ENCODE data around the gene CHSY1. TPM values are rescaled to one million over a fixed set of nuclear protein-coding genes. Genes with fewer than 3 reads are reported as not detected.
"Not testable (repeated sequence)": the region's sequence is repeated elsewhere in the genome, so short reads cannot be mapped to it uniquely, and the experiment has no call there.

Gene CHSY1, protein sequence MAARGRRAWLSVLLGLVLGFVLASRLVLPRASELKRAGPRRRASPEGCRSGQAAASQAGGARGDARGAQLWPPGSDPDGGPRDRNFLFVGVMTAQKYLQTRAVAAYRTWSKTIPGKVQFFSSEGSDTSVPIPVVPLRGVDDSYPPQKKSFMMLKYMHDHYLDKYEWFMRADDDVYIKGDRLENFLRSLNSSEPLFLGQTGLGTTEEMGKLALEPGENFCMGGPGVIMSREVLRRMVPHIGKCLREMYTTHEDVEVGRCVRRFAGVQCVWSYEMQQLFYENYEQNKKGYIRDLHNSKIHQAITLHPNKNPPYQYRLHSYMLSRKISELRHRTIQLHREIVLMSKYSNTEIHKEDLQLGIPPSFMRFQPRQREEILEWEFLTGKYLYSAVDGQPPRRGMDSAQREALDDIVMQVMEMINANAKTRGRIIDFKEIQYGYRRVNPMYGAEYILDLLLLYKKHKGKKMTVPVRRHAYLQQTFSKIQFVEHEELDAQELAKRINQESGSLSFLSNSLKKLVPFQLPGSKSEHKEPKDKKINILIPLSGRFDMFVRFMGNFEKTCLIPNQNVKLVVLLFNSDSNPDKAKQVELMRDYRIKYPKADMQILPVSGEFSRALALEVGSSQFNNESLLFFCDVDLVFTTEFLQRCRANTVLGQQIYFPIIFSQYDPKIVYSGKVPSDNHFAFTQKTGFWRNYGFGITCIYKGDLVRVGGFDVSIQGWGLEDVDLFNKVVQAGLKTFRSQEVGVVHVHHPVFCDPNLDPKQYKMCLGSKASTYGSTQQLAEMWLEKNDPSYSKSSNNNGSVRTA
- total RNA-seq: 10 to 100 TPM; 32.5 to 39.6 TPM

DNA sequence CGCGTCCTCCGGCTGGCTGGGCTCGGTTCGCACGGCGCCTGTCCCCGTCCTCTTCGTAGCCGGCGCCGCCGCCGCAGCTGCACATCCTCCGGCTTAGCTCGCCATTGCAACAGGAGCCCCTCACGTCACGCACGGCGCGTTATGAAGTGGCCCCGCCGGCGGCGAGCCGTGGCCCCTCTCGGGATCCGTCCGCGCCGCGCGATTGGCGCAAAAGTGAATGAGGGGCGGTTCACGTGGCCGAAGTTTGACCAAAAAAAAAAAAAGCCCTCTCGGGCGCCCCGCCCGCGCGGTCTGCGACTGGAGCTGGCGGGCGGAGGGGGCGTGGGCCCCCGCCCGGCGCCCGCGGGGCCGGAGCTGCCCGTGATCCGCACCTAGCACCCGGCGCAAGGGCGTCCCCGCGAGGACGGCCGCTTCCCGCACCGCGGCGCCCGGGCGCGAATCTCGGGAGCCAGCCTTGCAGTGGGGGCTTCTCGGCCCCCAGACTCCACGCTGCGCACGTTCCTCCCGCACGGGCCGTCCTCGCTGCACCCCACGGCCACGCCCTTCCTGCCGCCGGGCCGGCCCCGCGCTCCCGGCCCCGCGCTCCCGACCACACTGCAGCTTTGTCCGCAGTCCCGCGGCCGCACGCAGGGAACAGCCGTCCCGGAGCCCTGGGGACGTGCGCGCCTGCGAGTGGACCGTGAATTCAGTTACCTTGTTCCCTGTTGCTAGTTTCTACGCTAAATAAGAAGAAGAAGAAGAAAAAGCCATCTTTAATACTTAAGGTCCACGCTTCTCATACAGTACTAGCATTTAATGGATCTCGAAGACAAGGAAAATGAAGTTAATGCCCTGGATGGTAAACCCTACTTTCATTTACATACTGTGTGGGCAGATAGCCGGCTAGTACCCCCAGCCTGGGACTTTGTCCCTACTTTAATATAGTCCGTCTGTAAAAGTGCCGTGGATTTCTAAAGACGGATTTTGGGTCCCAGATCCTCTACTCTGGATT, at the start of gene CHSY1:
Gene CHSY1, minus strand, starts transcription at position 219 of the 991 bp plus-strand sequence. CDS start 592 bp downstream, outside the sequence.
- CTCF ChIA-PET: interaction anchor here (0.6 to 2.2 kb wide), 14 partner anchors 9 to 244 kb away, joined by 3 to 10 read pairs (median 4); no protein-coding TSS in a partner anchor
- peak within 1 kb of the TSS; percentile 97 for H3K27ac Mint-ChIP-seq
- peaks cover 71% of the 10 kb centered on the region for H3K4me1 Mint-ChIP-seq
- POLR2A ChIA-PET: interaction anchor here (1.0 kb wide), 1 partner anchor 140 kb away, joined by 3 read pairs; no protein-coding TSS in a partner anchor
- no peaks in the 10 kb centered on the region for H3K9me3 Mint-ChIP-seq
- H3K27me3 Mint-ChIP-seq: no peaks in the 10 kb centered on the region
- DNase-seq: peak; percentile 85
- peak within 1 kb of the TSS; percentile 89 for H3K4me3 Mint-ChIP-seq
- peaks cover 16% of the 10 kb centered on the region for H3K36me3 Mint-ChIP-seq (ENCODE audit: low read depth)

DNA sequence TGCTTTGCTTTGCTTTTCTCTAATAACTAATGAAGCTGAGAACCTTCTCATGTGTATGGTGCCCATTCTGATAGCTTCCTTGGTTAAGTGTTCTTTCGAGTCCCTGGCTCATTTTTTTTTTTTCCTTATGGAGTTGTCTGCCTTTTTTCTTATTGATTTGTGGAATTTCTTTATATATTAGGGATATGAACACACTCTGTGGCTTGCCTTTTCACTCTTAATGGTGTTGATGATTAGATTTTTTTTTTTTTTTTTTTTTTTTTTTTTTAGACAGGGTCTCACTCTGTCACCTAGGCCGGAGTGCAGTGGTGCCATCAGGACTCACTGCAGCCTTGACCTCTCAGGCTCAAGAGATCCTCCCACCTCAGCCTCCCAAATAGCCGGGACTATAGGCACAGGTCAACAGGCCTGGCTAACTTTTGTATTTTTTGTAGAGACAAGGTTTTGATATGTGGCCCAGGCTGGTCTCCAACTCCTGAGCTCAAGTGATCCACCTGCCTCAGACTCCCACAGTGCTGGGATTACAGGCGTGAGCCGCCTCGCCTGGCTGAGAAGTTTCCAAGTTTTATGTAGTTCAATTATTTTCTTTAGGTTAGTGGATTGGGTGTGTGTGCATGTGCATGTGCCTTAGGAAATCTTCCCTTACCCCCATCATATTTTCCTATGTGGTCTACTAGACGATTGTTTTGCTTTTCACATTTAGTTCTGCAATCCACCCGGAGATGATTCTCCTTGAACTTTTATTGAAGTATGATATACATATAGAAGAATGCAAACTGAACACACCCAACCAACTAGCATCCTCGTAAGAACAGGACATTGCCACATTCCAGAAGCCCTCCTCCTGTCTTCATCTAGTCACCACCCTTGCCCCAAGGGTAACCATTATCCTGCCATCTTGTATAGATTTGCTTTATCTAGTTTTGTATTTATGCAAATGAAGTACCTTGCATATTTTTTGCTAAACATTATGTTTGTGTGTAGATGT, 44.9 kb upstream of the CHSY1 start:
- no peak for DNase-seq
- ChIA-PET CTCF (interaction anchor here (0.7 to 4.9 kb wide), 5 partner anchors 8 to 176 kb away, joined by 3 to 23 read pairs (median 4); no protein-coding TSS in a partner anchor), POLR2A (interaction anchor here (0.6 kb wide), 1 partner anchor 48 kb away, joined by 5 read pairs; no protein-coding TSS in a partner anchor)
- H3K4me1 Mint-ChIP-seq: peaks cover 34% of the 10 kb centered on the region
- H3K27ac Mint-ChIP-seq: no peak overlapping the region
- no peaks in the 10 kb centered on the region for H3K9me3 Mint-ChIP-seq
- H3K27me3 Mint-ChIP-seq: no peaks in the 10 kb centered on the region
- H3K4me3 Mint-ChIP-seq: peak overlapping the region; percentile 99
- H3K36me3 Mint-ChIP-seq (ENCODE audit: low read depth): peaks cover 24% of the 10 kb centered on the region

DNA sequence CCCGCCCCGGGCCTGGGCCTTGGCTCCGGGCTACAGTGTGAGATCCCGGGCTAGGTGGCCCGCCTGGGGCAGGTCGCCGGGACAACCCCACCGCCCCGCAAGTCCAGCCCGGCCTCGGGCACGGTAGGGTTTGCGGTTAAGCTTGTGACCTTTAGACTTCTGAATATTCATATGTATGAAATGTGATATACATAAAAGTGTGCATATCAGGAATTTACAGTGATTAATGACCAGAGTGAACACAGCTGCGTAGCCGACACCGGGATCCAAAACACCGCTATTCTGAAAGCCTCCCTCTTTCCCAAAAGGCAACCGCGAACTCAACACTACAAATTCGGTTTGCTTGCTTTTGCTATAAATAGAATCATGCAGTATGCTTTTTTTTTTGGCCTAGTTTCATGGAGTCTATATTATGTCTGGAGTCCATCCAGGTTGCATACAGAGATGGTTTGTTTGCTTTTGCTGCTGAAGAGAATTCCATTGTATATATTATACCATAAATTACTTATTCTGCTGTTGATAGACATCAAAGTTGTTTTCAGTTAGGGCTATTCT, 43.8 kb upstream of the CHSY1 start:
- peaks cover 37% of the 10 kb centered on the region for H3K4me1 Mint-ChIP-seq
- H3K4me3 Mint-ChIP-seq: peak overlapping the region; percentile 99
- peak overlapping the region; percentile 95 for H3K27ac Mint-ChIP-seq
- DNase-seq: no peak
- peaks cover 27% of the 10 kb centered on the region for H3K36me3 Mint-ChIP-seq (ENCODE audit: low read depth)
- no peaks in the 10 kb centered on the region for H3K27me3 Mint-ChIP-seq
- ChIA-PET POLR2A (interaction anchor here (0.6 to 0.9 kb wide), 2 partner anchors 25 to 47 kb away, joined by 4 to 5 read pairs; no protein-coding TSS in a partner anchor), CTCF (interaction anchor here (1.0 to 4.9 kb wide), 8 partner anchors 9 to 345 kb away, joined by 3 to 23 read pairs (median 3); no protein-coding TSS in a partner anchor)
- H3K9me3 Mint-ChIP-seq: no peaks in the 10 kb centered on the region

DNA sequence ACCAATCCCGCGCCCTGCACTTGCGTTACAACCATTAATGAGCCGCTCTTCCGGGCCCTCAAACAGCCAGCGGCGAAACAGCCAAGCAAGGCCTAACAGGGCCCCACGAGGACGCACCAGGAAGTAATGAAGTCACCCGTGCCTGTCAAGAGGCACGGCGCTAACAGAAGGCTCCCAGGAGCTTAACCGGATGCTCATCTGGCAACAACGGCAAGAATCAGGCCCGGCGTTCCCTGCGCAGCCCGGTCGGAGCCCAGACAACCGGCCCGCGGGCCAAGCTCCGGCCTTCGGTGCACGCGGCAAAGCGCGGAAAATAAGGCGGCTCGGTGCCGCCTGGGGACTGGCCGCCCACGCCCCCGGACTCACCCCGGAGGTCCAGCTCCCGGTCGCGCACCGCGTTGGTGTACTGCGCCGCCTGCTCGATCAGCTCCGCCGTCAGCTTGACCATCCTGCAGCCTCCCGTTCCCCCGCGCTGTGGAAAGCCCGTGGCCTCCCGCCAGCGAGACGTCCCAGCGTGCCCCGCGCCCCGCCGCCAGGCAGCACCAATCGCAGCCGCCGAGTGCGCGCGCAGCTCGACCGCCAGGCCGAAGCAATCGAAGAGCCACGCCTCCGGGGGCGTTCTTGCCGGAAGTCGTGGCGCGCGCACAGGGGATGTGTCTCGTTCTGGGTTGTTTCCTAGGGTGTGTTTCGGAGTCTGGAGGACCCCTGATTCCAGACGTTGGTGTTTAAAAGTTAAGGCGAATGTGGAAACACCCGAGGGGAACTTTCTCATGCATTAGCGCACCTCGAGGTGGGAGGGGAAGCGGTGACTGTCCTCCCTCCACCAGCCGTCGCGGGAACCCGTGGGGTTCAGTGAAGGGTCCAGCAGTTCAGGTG, 43.1 kb upstream of the CHSY1 start, which contains the start of gene SNRPA1:
Gene SNRPA1, minus strand, starts transcription at position 518 of the 876 bp plus-strand sequence. Its CDS starts 70 bp downstream, at position 448.
- H3K36me3 Mint-ChIP-seq (ENCODE audit: low read depth): peaks cover 33% of the 10 kb centered on the region
- ChIA-PET POLR2A (interaction anchor here (0.9 kb wide), 1 partner anchor 26 kb away, joined by 4 read pairs; no protein-coding TSS in a partner anchor), CTCF (interaction anchor here (0.6 to 4.9 kb wide), 12 partner anchors 9 to 360 kb away, joined by 3 to 23 read pairs (median 3); no protein-coding TSS in a partner anchor)

DNA sequence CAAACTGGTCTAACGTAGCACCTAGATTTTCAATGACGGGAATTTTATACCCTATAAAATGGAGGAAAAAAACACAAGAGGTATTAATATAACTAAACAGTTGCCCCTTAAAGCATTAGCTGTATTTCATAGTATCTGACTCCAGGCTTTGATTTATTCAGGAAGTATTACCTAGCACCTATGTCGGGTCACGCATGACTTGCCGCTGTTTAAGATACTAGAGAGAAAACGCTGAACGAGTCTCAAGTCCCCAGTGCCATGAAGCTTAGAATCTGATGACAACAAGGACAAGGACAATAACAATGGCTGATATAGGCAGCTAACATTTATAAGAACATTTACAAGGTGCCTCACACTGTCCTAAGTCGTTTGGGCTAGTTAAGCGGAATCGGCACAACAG, 41.3 kb upstream of the CHSY1 start:
- Mint-ChIP-seq H3K4me1 (peaks cover 53% of the 10 kb centered on the region), H3K36me3 (ENCODE audit: low read depth) (peaks cover 44% of the 10 kb centered on the region), H3K27me3 (no peaks in the 10 kb centered on the region)

More for the DNA sequence above, 43.1 kb upstream of the CHSY1 start, which contains the start of gene SNRPA1:
- peaks cover 43% of the 10 kb centered on the region for H3K4me1 Mint-ChIP-seq
- H3K9me3 Mint-ChIP-seq: no peaks in the 10 kb centered on the region
- peak; percentile 96 for DNase-seq
- H3K27ac Mint-ChIP-seq: peak within 1 kb of the TSS; percentile 95
- H3K27me3 Mint-ChIP-seq: no peaks in the 10 kb centered on the region
- H3K4me3 Mint-ChIP-seq: peak within 1 kb of the TSS; percentile 99

DNA sequence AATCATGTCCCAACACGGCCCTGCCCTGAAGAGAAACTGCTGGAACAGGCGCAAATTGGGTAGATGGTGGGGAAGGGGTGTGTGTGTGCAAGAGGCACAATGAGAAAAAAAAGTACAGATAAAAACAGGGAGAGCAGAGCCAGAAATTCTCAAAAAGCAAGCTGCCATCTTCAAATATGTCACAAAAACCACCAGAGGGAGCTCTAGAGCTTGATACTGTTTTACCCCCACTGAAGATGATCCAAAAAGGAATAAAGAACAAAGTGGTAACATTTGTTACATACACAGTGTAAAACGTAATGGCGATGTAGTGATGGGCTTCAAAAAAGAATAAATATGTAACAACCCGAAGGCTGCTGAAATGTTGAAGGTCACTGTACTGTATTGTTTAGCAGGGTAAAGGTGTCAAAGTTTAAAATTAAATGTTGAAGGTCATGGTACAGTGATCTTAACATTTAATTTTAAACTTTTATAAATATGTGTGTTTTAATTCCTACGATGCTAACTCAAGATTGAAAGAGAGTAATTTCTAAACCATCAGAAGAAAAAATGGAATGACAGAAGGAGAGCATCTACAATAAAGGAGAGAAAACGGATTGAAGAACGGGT, 37.2 kb upstream of the CHSY1 start:
- Mint-ChIP-seq H3K27me3 (no peaks in the 10 kb centered on the region), H3K4me1 (peaks cover 54% of the 10 kb centered on the region), H3K27ac (peak overlapping the region; percentile 58), H3K36me3 (ENCODE audit: low read depth) (peaks cover 69% of the 10 kb centered on the region), H3K9me3 (no peaks in the 10 kb centered on the region), H3K4me3 (no peak overlapping the region)
- ChIA-PET POLR2A (no interaction called here), CTCF (interaction anchor here (0.7 to 3.6 kb wide), 19 partner anchors 9 to 371 kb away, joined by 3 to 16 read pairs (median 4); no protein-coding TSS in a partner anchor)
- peak; percentile 58 for DNase-seq

More for the DNA sequence above, 41.3 kb upstream of the CHSY1 start:
- CTCF ChIA-PET: interaction anchor here (1.1 to 4.9 kb wide), 7 partner anchors 10 to 329 kb away, joined by 3 to 23 read pairs (median 3); no protein-coding TSS in a partner anchor
- peak overlapping the region; percentile 99 for H3K4me3 Mint-ChIP-seq
- peak overlapping the region; percentile 95 for H3K27ac Mint-ChIP-seq
- DNase-seq: no peak
- POLR2A ChIA-PET: no interaction called here
- no peaks in the 10 kb centered on the region for H3K9me3 Mint-ChIP-seq

DNA sequence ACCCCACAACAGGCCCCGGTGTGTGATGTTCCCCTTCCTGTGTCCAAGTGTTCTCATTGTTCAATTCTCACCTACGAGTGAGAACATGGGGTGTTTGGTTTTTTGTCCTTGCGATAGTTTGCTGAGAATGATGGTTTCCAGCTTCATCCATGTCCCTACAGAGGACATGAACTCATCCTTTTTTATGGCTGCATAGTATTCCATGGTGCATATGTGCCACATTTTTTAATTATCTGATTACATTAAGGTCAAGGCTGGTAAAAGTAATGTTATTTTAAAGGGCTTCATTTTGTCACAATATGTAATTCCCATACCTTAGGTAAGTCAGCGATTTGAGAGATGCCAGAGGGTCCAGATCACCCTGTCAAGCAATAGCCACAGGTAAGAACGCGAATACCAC, 35.5 kb upstream of the CHSY1 start:
- H3K27me3 Mint-ChIP-seq, H3K9me3 Mint-ChIP-seq, DNase-seq, H3K4me3 Mint-ChIP-seq, POLR2A ChIA-PET: not testable (repeated sequence)
- CTCF ChIA-PET: interaction anchor here (0.9 to 3.6 kb wide), 8 partner anchors 8 to 355 kb away, joined by 3 to 16 read pairs (median 4); no protein-coding TSS in a partner anchor
- H3K4me1 Mint-ChIP-seq: peaks cover 42% of the 10 kb centered on the region
- H3K36me3 Mint-ChIP-seq (ENCODE audit: low read depth): peaks cover 72% of the 10 kb centered on the region
- H3K27ac Mint-ChIP-seq: peak overlapping the region; percentile 13

DNA sequence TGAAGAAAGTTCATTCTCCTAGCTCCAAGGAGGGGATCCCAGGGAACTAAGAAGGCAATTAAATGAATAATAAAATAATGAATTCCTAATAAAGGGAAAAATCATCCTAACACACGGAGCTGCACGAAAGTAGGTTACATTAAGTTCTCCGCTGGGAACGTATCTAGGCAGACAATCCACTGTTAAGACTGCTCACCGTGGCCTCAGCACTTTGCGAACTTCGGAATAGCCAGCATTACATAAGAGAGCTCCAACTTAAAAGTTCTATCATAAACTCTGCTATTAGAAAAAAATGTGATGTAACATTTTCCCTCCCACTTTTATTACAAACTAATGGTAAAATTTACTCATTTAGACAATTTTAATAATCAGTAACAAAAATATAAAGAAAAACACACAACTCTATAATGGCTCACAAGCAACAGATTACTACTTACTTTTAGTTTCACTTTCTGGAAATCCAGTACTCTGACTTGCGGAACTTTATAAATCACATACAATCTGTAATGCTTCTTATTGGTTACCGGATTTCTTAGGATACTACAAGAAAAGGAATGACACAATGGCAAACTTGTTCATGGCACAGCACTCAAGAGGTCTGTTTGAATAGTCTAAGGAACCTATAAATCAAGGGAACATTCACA, 34.7 kb upstream of the CHSY1 start:
- peaks cover 34% of the 10 kb centered on the region for H3K4me1 Mint-ChIP-seq
- no peak for DNase-seq
- ChIA-PET POLR2A (no interaction called here), CTCF (interaction anchor here (1.2 to 3.6 kb wide), 5 partner anchors 7 to 427 kb away, joined by 3 to 16 read pairs (median 3); no protein-coding TSS in a partner anchor)
- H3K27ac Mint-ChIP-seq: peak overlapping the region; percentile 68
- peaks cover 72% of the 10 kb centered on the region for H3K36me3 Mint-ChIP-seq (ENCODE audit: low read depth)
- H3K27me3 Mint-ChIP-seq: no peaks in the 10 kb centered on the region
- H3K9me3 Mint-ChIP-seq: no peaks in the 10 kb centered on the region
- H3K4me3 Mint-ChIP-seq: no peak overlapping the region

DNA sequence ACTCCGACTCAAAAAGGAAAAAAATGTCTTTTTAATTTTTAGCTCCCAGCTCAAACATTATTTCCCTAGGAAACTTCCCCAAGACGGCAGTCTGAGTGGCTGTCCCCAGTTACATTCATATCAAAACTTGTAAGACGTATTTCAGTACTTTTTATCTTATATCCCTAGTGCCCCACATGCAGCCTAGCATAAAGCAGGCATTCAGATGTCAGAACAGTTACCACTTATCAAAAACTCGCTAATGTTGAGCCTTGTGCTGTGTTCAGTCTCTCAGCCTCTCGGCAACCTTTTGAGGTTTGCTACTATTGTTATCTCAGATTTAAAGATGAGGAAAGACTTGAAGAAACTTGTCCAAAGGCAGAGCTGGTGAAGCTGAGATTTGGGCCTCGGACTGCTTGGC, 32.1 kb upstream of the CHSY1 start:
- Mint-ChIP-seq H3K27ac (no peak overlapping the region), H3K36me3 (ENCODE audit: low read depth) (peaks cover 77% of the 10 kb centered on the region), H3K4me3 (no peak overlapping the region), H3K9me3 (no peaks in the 10 kb centered on the region), H3K4me1 (peaks cover 21% of the 10 kb centered on the region), H3K27me3 (no peaks in the 10 kb centered on the region)
- CTCF ChIA-PET: interaction anchor here (0.6 to 1.6 kb wide), 7 partner anchors 10 to 934 kb away, joined by 3 to 6 read pairs (median 3); no protein-coding TSS in a partner anchor
- no peak for DNase-seq
- POLR2A ChIA-PET: no interaction called here

Data from activated CD4-positive, alpha-beta T cell treated with anti-CD3 and anti-CD28 coated beads, Interleukin-2, amount 10 ng/mL, durations not matched to agents 7 days and 5 days (primary cell).